PFSK-1 (cell line): ENCODE data around the gene TLCD3B.

Source experiments
- POLR2AphosphoS5 ChIP-seq: IDR thresholded peaks from 2 replicates; pipeline ENCODE4 v1.6.1; 2012; ENCODE audit warnings: low read depth, mild to moderate bottlenecking, control low read depth, low read length, moderate library complexity
- REST ChIP-seq, 2 experiments: IDR thresholded peaks; 2 replicates each; pipeline versions ENCODE4 v1.6.1 to v1.8.0; 2011 to 2012; ENCODE audit warnings: low read depth in 2 of 2, low read length in 2 of 2, control low read depth in 1 of 2, inconsistent platforms in 1 of 2, mild to moderate bottlenecking in 1 of 2, moderate library complexity in 1 of 2; ENCODE audit not compliant: insufficient read depth in 1 of 2
- SIN3A ChIP-seq: IDR thresholded peaks from 2 replicates; pipeline ENCODE4 v1.6.1; 2012; ENCODE audit warnings: mild to moderate bottlenecking, low read length, moderate library complexity, borderline replicate concordance; ENCODE audit not compliant: insufficient read depth
- TAF1 ChIP-seq: IDR thresholded peaks from 2 replicates; pipeline ENCODE4 v1.6.1; 2012; ENCODE audit warnings: low read length, control low read depth, borderline replicate concordance; ENCODE audit not compliant: insufficient read depth

DNA sequence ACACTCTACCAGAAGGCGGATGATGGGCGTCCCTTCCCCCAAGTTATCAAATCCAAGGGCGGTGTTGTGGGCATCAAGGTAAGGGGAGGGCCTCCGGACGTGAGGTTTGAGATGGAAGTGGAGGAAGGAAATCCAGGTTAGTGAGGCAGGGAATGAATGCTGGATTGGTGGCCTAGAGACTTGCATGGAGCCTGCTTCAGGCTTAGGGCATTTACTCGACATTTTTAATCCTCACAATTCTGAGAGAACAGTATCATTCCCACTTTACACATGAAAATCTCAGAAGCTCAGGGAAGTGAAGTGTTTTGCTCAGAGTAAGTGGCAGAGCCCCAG lies 36.5 kb upstream of the TLCD3B start:
- no peak for TF ChIP-seq REST (IDR thresholded peaks at IDR 0.05; ENCODE audit: insufficient read depth in 1 of 2, low read depth in 2 of 2, low read length in 2 of 2)
- TF ChIP-seq POLR2AphosphoS5 = no peak; the same call in 1 of the 2 replicates
- TF ChIP-seq TAF1 = no peak
- no peak for TF ChIP-seq SIN3A
